Measurements from ENCODE around the gene TMEM128. TPM values are rescaled to one million over a fixed set of nuclear protein-coding genes. Genes with fewer than 3 reads are reported as not detected.

The TMEM128 gene
- total and polyA plus RNA-seq, 2 of the 13 experiments (the other 11 are each of a cell fraction or from before 2014, with no cell fraction given), result 19.4 to 27.9 TPM

GRCh38 chr4:4289941-4290850, 42.2 kb upstream of the TMEM128 start, which contains the start of the genes LYAR and ZBTB49 (continued):
- TF ChIP-seq ZNF572 (CRISPR knock-in tag; IDR thresholded peaks at IDR 0.05), result peak; percentile 100
- TF ChIP-seq SIN3A (IDR thresholded peaks at IDR 0.05; ENCODE audit: borderline replicate concordance, low read depth, low read length), result peak; percentile 31; the same call in 1 of the 2 replicates
- no peak for TF ChIP-seq REST (IDR thresholded peaks at IDR 0.05; ENCODE audit: borderline replicate concordance in 1 of 2, low read depth in 1 of 2, low read length in 2 of 2)
- TF ChIP-seq ZBTB2 (CRISPR knock-in tag; IDR thresholded peaks at IDR 0.05; ENCODE audit: low read depth), result peak; percentile 75
- TF ChIP-seq ZKSCAN5 (CRISPR knock-in tag; IDR thresholded peaks at IDR 0.05), result no peak
- peak; percentile 91 for TF ChIP-seq BCL3 (CRISPR knock-in tag; IDR thresholded peaks at IDR 0.05)
- TF ChIP-seq ZSCAN31 (CRISPR knock-in tag; IDR thresholded peaks at IDR 0.05; ENCODE audit: low read depth), result peak; percentile 26; the same call in 1 of the 2 replicates
- TF ChIP-seq POLR2G (IDR thresholded peaks at IDR 0.05; ENCODE audit: low read depth, low read length), result peak; percentile 95
- no peak for TF ChIP-seq GLMP (CRISPR knock-in tag; IDR thresholded peaks at IDR 0.05; ENCODE audit: borderline replicate concordance)
- TF ChIP-seq ZBTB39 (CRISPR knock-in tag; IDR thresholded peaks at IDR 0.05), result no peak
- TF ChIP-seq ZNF253 (CRISPR knock-in tag; IDR thresholded peaks at IDR 0.05; ENCODE audit: borderline replicate concordance), result peak; percentile 91; the same call in 1 of the 2 replicates
- TF ChIP-seq MLXIP (CRISPR knock-in tag; IDR thresholded peaks at IDR 0.05; ENCODE audit: borderline replicate concordance), result no peak
- no peak for TF ChIP-seq SMYD3 (CRISPR knock-in tag; IDR thresholded peaks at IDR 0.05)
- peak; percentile 99 for TF ChIP-seq GABPB1 (CRISPR knock-in tag; IDR thresholded peaks at IDR 0.05)

Data from HepG2 (cell line).